ENCODE results near the gene DDX51.

DDX51 gene

GRCh38 chr12:132102297-132102696 lies 41.8 kb downstream of the DDX51 start:
- TF ChIP-seq ZNF70 (CRISPR knock-in tag; IDR thresholded peaks at IDR 0.05) = no peak
- TF ChIP-seq ISL1 (CRISPR knock-in tag; IDR thresholded peaks at IDR 0.05) = no peak
- no peak for TF ChIP-seq OSR1 (CRISPR knock-in tag; IDR thresholded peaks at IDR 0.05)
- TF ChIP-seq POU6F1 (CRISPR knock-in tag; IDR thresholded peaks at IDR 0.05; ENCODE audit: borderline replicate concordance, low read depth) = no peak
- TF ChIP-seq PPARA (CRISPR knock-in tag; IDR thresholded peaks at IDR 0.05; ENCODE audit: borderline replicate concordance) = no peak
- ATAC-seq = no peak

GRCh38 chr12:132100306-132101065 lies 43.6 kb downstream of the DDX51 start:
- no peak for ATAC-seq

GRCh38 chr12:132099739-132100138 lies 44.4 kb downstream of the DDX51 start:
- ATAC-seq = no peak
- no peak for TF ChIP-seq ZFP3 (CRISPR knock-in tag; IDR thresholded peaks at IDR 0.05)
- TF ChIP-seq ZNF8 (CRISPR knock-in tag; IDR thresholded peaks at IDR 0.05) = no peak
- no peak for TF ChIP-seq PATZ1 (CRISPR knock-in tag; IDR thresholded peaks at IDR 0.05; ENCODE audit: borderline replicate concordance)
- no peak for TF ChIP-seq OSR1 (CRISPR knock-in tag; IDR thresholded peaks at IDR 0.05)
- no peak for TF ChIP-seq ZNF565 (CRISPR knock-in tag; conservative IDR thresholded peaks at IDR 0.05; ENCODE audit: low read depth)
- TF ChIP-seq RARB (CRISPR knock-in tag; IDR thresholded peaks at IDR 0.05) = no peak
- TF ChIP-seq TOX (CRISPR knock-in tag; IDR thresholded peaks at IDR 0.05; ENCODE audit: borderline replicate concordance) = no peak

More at GRCh38 chr12:132100306-132101065, 43.6 kb downstream of the DDX51 start:
- no peak for TF ChIP-seq GLIS3 (CRISPR knock-in tag; IDR thresholded peaks at IDR 0.05)
- no peak for TF ChIP-seq SNAI2 (CRISPR knock-in tag; IDR thresholded peaks at IDR 0.05)
- no peak for TF ChIP-seq TOX (CRISPR knock-in tag; IDR thresholded peaks at IDR 0.05; ENCODE audit: borderline replicate concordance)
- TF ChIP-seq ESRRG (CRISPR knock-in tag; IDR thresholded peaks at IDR 0.05) = no peak
- no peak for TF ChIP-seq CSDC2 (CRISPR knock-in tag; IDR thresholded peaks at IDR 0.05)
- no peak for TF ChIP-seq OSR1 (CRISPR knock-in tag; IDR thresholded peaks at IDR 0.05)
- no peak for TF ChIP-seq CREB5 (CRISPR knock-in tag; IDR thresholded peaks at IDR 0.05; ENCODE audit: low read depth)
- no peak for TF ChIP-seq TCF4 (CRISPR knock-in tag; IDR thresholded peaks at IDR 0.05; ENCODE audit: borderline replicate concordance)
- no peak for TF ChIP-seq TSHZ2 (CRISPR knock-in tag; IDR thresholded peaks at IDR 0.05)
- TF ChIP-seq PATZ1 (CRISPR knock-in tag; IDR thresholded peaks at IDR 0.05; ENCODE audit: borderline replicate concordance) = no peak
- TF ChIP-seq PPARA (CRISPR knock-in tag; IDR thresholded peaks at IDR 0.05; ENCODE audit: borderline replicate concordance) = no peak

Measured in SK-N-SH treated with all-trans-retinoic acid at 6 μM for 48 hours (cell line).